ENCODE data around the gene TMPRSS9.
"Not testable (repeated sequence)": the region's sequence is repeated elsewhere in the genome, so short reads cannot be mapped to it uniquely, and the experiment has no call there.

TMPRSS9 gene

DNA sequence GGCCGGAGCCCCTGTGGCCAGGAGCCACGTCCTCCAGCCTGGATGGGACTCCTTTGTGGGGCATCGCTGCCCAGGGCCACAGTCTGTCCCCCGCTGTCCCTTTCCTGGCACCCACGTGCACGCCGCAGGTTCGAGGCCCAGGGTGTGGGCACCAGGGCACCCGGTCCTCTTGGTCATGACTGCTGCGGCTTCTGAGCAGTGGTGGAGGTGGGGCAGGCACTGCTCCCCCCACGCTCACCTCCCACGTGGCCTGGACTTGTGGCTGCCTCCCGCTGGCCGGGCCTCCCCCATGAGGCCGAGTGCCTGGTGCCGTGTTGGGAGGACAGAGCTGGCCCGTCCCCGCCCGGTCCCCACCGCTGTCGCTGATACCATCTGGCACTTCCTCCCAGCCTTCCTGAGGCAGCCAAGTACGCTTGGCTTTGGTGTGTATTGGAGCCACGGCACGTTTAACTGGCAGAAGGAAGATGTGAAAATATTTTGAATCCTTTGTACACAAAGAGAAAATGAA lies 18.8 kb upstream of the TMPRSS9 start:
- no peak for DNase-seq (ENCODE audit: extremely low read depth in 1 of 2, low read depth in 1 of 2)

- DNase-seq (ENCODE audit: extremely low read depth in 1 of 2, low read depth in 1 of 2): no peak
These were observed 18.1 kb upstream of the TMPRSS9 start for GRCh38 chr19:2341982-2342381.

DNA sequence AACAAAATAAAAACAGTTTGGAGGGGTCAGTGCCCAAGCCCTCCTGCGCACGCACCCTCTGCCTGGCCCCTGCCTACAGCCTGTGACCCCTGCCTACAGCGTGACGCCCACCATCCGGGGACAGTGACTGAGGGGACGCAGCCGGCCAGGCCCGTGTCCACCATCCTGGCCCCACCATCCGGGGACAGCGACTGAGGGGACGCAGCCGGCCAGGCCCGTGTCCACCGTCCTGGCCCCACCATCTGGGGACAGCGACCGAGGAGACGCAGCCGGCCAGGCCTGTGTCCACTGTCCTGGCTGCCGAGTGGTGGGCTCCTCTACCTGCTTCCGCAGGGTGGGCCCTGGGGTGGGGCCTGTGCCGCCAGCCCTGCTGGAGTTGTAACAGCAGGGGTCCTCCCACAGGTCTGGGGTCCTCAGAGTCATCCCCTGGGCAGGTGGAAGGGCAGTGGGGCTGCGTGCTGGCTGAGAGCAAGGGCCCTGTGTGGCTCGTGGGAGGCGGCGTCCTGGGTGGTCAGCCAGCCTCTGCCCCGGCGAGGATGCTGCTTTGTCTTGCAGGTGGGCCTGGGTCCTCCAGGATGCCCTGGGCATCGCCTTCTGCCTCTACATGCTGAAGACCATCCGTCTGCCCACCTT lies 17.3 kb upstream of the TMPRSS9 start:
- no peak for DNase-seq (ENCODE audit: extremely low read depth in 1 of 2, low read depth in 1 of 2)

- no peak for DNase-seq (ENCODE audit: extremely low read depth in 1 of 2, low read depth in 1 of 2)
These were observed 16.6 kb upstream of the TMPRSS9 start for GRCh38 chr19:2343289-2343982.

GRCh38 chr19:2344381-2344870 lies 15.6 kb upstream of the TMPRSS9 start:
- no peak for DNase-seq (ENCODE audit: extremely low read depth in 1 of 2, low read depth in 1 of 2)

DNA sequence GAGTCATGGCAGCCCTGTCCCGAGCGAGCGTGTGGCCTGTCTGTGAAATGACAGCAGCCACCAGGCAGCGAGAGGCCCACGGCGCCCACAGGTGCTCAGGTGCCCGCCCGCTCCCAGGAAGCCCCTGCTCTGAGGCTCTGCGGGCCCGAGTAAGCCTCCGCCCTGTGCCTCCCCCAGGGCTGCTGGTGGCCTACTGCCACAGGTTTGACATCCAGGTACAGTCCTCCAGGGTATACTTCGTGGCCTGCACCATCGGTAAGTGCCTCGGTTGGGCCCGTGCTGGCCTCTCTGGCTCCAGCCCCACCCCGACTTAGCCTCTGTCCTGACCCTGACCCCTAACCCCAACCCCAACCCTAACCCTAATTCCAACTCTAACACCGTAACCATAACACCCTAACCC lies 15.0 kb upstream of the TMPRSS9 start:
- DNase-seq (ENCODE audit: extremely low read depth in 1 of 2, low read depth in 1 of 2): no peak

DNA sequence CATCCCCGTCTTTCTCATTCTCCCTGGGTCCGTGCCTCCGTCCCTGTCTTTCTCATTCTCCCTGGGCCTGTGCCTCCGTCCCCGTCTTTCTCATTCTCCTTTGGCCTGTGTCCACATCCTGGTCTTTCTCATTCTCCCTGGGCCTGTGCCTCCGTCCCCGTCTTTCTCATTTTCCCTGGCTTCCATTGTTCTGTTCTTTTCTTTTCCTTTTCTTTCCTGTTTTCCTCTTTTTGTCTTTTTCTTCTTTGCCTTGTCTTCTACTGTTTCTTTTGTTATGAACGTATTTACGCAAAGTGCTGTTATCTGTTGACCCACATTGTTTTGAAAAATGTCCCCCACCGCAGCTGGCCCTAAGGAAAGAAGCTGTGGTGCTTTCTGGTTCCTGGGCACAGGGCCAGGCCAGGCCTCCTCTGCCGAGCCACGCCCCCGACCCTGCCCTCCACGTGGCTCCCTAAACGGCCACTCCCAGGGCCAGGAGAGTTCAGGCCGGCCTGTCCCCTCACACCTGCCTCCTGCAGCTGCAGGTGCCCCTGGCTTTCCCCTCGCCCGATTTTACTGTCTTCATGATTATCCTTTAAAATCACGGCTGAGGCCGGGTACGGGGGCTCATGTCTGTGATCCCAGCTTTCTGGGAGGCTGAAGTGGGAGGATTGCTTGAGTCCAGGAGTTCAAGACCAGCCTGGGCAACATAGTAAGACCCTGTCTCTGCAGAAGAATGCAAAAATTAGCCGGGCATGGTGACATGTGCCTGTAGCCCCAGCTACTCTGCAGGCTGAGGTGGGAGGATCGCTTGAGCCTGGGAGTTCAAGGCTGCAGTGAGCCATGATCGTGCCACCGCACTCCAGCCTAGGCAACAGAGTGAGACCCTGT lies 14.0 kb upstream of the TMPRSS9 start:
- no peak for DNase-seq (ENCODE audit: extremely low read depth in 1 of 2, low read depth in 1 of 2)

- not testable (repeated sequence) for DNase-seq (ENCODE audit: extremely low read depth in 1 of 2, low read depth in 1 of 2)
These were observed 10.2 kb upstream of the TMPRSS9 start for GRCh38 chr19:2349818-2350217.

DNA sequence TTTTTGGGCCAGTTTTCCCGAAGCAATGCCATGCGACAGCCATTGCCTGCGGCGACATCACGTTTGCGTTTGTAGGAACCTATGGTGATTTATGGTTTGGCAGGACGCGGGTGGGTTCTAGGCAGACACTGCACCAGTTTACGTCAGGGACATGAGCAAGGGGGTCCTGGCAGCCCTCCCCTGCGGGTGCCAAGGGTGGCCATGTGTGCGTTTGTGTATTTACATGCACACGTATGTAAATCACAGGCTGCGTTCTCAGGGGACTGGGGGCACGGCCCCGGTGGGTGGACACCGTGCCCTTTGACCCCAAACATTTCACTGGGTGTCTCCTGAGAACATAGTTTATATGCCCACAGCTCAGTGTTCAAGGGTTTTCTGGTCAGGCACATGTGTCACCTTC lies 9.4 kb upstream of the TMPRSS9 start:
- no peak for DNase-seq (ENCODE audit: extremely low read depth in 1 of 2, low read depth in 1 of 2)

GRCh38 chr19:2351591-2351990 lies 8.5 kb upstream of the TMPRSS9 start:
- no peak for DNase-seq (ENCODE audit: extremely low read depth in 1 of 2, low read depth in 1 of 2)

GRCh38 chr19:2352121-2352520 lies 7.9 kb upstream of the TMPRSS9 start:
- no peak for DNase-seq (ENCODE audit: extremely low read depth in 1 of 2, low read depth in 1 of 2)

DNA sequence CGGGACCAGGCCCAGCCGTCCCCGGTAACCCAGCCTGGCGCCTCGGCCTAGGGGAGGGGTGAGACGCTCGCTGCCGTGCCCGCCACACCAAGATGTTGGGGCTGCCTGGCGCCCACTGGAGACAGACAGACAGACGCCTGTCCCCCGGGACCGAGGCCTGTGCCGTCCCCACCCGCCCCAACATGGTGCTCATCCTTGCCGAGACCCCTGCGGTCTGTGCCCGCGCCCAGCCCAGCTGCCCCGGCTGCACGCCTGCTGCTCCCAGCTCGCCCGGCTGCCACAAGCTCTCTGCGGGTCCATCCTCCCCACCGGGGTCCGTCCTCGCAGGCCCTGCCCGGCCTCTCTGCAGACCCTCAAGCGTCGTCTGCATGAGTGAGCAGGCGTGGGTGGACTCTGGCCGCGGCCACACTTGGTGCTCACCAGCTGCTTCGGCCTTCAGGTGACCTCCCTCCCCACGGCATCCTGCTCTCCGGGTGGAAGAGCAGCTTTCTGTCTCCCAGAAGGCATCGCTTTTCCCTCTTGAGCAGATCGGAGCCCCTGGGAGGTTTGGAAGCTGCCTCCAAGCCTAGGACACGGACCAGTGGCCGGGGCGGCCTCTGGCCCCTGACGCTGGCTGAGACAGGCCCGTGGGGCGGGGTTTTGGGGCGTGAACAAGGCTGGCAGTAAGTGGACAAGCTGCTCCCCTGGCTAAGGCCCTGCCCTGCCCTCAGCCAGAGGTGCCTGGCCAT lies 6.7 kb upstream of the TMPRSS9 start:
- DNase-seq (ENCODE audit: extremely low read depth in 1 of 2, low read depth in 1 of 2): no peak

DNA sequence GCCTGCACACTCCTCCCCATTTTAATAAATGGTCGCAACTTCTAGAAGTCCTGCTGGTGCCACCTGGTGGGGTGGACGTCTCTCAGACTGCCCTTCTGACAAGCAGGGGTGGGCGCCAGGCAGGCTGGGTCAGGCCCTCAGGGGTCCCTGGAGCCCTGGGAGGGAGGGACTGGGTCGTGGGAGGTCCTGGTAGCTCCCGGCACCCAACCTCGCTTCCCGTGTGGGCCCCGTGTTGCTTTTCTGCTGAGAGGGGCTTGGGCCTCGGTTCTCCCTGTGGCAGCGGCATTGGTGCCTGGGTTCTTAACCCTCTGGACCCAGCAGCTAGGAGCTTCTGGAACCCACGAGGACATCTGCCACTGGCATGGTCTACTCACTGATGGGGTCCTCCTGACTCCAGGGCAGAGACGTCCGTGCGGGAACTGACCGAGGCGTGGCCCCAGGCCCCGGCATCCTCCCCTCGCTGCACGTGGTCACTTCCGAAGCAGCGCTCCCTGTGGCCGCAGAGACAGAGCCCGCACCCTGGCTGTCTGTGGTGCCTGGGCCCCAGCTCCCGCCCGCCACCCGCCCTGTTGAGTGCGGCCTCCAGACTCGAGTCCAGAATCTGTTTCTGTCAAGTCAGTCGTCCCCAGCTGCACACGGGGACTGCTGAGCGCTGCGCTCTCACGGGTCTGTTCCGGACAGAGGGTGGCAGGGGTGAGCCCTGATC lies 6.0 kb upstream of the TMPRSS9 start:
- DNase-seq (ENCODE audit: extremely low read depth in 1 of 2, low read depth in 1 of 2): no peak

- no peak for DNase-seq (ENCODE audit: extremely low read depth in 1 of 2, low read depth in 1 of 2)
These were observed 5.4 kb upstream of the TMPRSS9 start for GRCh38 chr19:2354670-2355069.

DNA sequence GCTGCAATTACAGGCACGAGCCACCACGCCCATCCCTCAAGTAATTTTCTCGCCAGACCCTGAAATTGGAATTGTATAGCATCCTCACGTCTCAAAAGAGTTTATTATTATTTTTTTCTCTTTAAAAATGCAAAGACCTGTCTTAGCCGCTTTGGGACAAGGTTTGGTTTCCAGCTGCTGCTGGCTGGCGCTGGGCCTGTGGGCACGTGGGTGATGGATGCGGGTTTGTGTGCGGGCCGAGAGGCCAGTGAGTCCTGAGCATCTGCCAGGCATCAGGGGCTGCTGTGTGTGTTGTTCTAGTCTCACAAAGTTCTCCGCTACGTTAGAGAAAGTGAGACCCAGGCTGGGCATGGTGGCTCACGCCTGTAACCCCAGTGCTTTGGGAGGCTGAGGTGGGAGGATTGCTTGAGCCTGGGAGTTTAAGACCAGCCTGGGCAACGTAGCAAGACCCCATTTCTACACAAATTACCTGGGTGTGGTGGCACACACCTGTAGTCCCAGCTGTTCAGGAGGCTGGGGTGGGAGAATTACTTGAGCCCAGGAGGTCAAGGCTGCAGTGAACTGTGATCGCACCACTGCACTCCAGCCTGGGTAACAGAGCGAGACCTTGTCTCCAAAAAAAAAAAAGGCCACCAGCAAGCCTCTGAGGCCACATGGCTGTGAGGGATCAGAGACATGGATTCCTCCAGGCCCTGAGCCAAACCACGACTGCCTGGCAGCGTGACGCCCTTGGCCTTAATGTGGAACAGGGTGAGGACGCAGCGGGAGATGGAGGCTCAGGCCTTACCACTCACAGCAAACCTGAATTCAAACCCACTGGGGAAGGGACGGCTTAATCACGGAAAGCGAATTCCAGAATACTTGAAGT lies 4.7 kb upstream of the TMPRSS9 start:
- DNase-seq (ENCODE audit: extremely low read depth in 1 of 2, low read depth in 1 of 2): no peak

DNA sequence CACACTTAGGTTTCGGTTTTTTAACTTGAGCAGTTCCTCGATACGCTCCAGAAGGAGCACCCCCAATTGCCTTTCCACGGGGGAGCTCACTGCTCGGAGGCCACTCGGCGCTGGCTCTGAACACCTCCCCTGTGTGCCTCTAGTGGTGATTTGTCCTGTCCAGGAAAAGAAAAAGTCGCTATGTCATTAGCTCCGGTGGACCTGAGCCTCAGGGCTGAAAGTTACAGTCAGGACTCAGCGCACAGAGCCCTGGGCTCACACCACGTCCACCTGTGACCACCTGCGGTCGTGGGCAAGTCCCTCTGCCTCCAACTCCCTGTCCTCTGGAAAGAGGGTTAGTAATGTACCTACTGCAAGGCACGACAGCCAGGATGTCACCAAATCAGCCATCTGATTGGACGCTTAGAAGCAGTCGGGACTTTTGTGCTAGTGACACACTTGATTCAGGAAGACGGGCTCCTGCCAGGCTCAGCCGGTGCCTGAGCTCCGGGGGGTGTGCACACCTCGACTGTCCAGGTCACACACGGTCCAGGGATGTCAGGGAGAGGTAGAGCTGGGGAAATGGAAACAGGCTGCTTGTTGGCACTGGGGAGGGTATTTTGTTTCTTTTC lies 3.9 kb upstream of the TMPRSS9 start:
- no peak for DNase-seq (ENCODE audit: extremely low read depth in 1 of 2, low read depth in 1 of 2)

DNA sequence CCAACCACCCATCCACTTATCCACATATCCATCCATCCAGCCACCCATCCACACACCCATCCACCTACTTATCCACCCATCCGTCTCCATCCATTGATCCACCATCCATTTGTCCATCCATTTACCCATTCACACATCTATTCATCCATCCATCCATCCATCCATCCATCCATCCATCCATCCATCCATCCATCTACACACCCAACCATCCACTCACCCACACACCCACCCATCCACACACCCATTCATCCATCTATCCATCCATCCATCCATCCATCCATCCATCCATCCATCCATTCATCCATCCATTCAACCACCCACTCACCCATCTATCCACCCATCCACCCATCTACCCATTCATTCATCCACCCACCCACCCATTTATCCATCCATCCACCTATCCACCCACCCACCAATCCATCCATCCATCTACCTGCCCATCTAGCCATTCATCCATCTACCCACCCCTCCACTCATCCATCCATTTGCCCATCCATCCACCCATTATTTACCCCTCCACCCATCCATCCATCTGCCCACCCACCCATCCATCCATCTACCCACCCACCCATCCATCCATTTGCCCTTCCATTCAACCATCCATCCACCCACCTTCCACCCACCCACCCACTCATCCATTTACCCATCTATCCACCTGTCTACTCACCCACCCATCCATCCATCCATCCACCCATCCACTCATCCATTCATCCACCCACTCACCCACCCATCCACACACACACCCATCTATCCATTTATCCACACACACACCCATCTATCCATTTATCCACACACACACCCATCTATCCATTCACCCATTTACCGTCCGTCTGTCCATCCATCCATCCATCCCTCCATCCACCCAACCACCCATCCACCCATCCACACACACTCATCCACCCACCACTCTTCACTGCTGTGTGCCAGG lies 2.5 kb upstream of the TMPRSS9 start:
- no peak for DNase-seq (ENCODE audit: extremely low read depth in 1 of 2, low read depth in 1 of 2)

All from activated CD8-positive, alpha-beta memory T cell treated with anti-CD3 and anti-CD28 coated beads for 1 hour (primary cell).